K562 (cell line): ENCODE measurements around the gene GZMM. TPM values are rescaled to one million over a fixed set of nuclear protein-coding genes. Genes with fewer than 3 reads are reported as not detected.

Experiments used
- ELK3 ChIP-seq: fragments of 450-650 bp; formaldehyde crosslinking; IDR thresholded peaks from 2 replicates; pipeline ENCODE4 v1.4.0; 2020; ENCODE audit warnings: mild to moderate bottlenecking
- HMG20B ChIP-seq: fragments of 250-450 bp; sonication (Bioruptor Pico); IDR thresholded peaks from 2 replicates; pipeline ENCODE4 v1.5.0; 2021; ENCODE audit warnings: mild to moderate bottlenecking
- HSF4 ChIP-seq: fragments of 250-450 bp; sonication (Bioruptor Pico); IDR thresholded peaks from 2 replicates; pipeline ENCODE4 v2.1.2; 2022; ENCODE audit warnings: mild to moderate bottlenecking, moderate library complexity, borderline replicate concordance
- L3MBTL2 ChIP-seq: fragments of 450-650 bp; IDR thresholded peaks from 2 replicates; pipeline ENCODE4 v1.6.1; 2016; ENCODE audit warnings: mild to moderate bottlenecking, moderate library complexity
- LARP7 ChIP-seq: fragments of 450-650 bp; IDR thresholded peaks from 2 replicates; pipeline ENCODE4 v1.6.1; 2016
- MEF2A ChIP-seq: IDR thresholded peaks from 2 replicates; pipeline ENCODE4 v1.6.1; 2011; ENCODE audit warnings: low read depth, mild to moderate bottlenecking, low read length, moderate library complexity; ENCODE audit not compliant: control insufficient read depth
- NFE2L1 ChIP-seq: fragments of 450-650 bp; IDR thresholded peaks from 2 replicates; pipeline ENCODE4 v1.6.1; 2016; ENCODE audit warnings: missing genetic modification characterization, low read depth, mild to moderate bottlenecking, missing compliant biosample characterization, moderate library complexity, borderline replicate concordance
- NFYB ChIP-seq: IDR thresholded peaks from 2 replicates; pipeline ENCODE4 v1.6.1; 2011; ENCODE audit warnings: mild to moderate bottlenecking, moderate library complexity; ENCODE audit not compliant: insufficient read length; ENCODE audit errors: extremely low read depth
- PHB2 ChIP-seq: fragments of 450-650 bp; IDR thresholded peaks from 2 replicates; pipeline ENCODE4 v1.6.1; 2017; ENCODE audit warnings: low read depth
- RBM17 ChIP-seq: fragments of 200-400 bp; formaldehyde crosslinking; IDR thresholded peaks from 2 replicates; pipeline ENCODE4 v1.6.1; 2017; ENCODE audit warnings: low read depth, mild to moderate bottlenecking, low read length, borderline replicate concordance
- ZNF253 ChIP-seq: fragments of 250-450 bp; sonication (Bioruptor Pico); conservative IDR thresholded peaks from 2 replicates; pipeline ENCODE4 v1.6.1; 2021; ENCODE audit warnings: mild to moderate bottlenecking
- ZNF282 ChIP-seq: sonication (generic); formaldehyde crosslinking; IDR thresholded peaks from 2 replicates; pipeline ENCODE4 v1.8.1; 2023; ENCODE audit warnings: missing genetic modification reagents
- ZNF398 ChIP-seq: fragments of 250-450 bp; sonication (Bioruptor Pico); IDR thresholded peaks from 2 replicates; pipeline ENCODE4 v1.8.0; 2021; ENCODE audit warnings: moderate library complexity, mild to moderate bottlenecking, inconsistent platforms
- ZNF639 ChIP-seq, 2 experiments: fragments of 200-800 bp in 1 of 2; sonication (Bioruptor generic) in 1 of 2; sonication (generic) in 1 of 2; formaldehyde crosslinking in 1 of 2; IDR thresholded peaks in 1 of 2; conservative IDR thresholded peaks in 1 of 2; 2 replicates each; pipeline versions ENCODE4 v1.5.0 to v1.6.1; 2016 to 2020; ENCODE audit warnings: missing compliant biosample characterization in 1 of 2, missing genetic modification characterization in 1 of 2, missing genetic modification reagents in 1 of 2
- polyA plus RNA-seq, 8 experiments: library from polyadenylated mRNA; depleted of rRNA in 4 of 8; stranded (reverse) in 5 of 8; unstranded in 3 of 8; fragments of >200 nt; fragmentation: Nextera tagmentation in 2 of 8; fragmentation: Illumina TruSeq in 1 of 8; extraction: Ambion mirVana in 2 of 8; extraction: Trizol in 1 of 8; gene quantifications; 2 replicates each; pipeline versions ENCODE4 v1.2.1 to v1.2.3, GENCODE V29; 2011 to 2014; ENCODE audit warnings: inconsistent platforms in 1 of 8, missing spikeins in 1 of 8
- total RNA-seq, 7 experiments: library from RNA; depleted of rRNA in 6 of 7; stranded (reverse); fragments of >200 nt in 6 of 7; fragmentation: Illumina TruSeq in 2 of 7; extraction: Trizol in 2 of 7; gene quantifications; 2 replicates each; pipeline versions ENCODE4 v1.2.1 to v1.2.3, GENCODE V29; 2011 to 2021; ENCODE audit warnings: low replicate concordance in 1 of 7
- TF ChIP-seq, protein P1 (sequence below): fragments of 200-800 bp; sonication (Bioruptor generic); IDR thresholded peaks from 2 replicates; pipeline ENCODE4 v1.6.1; 2016; ENCODE audit warnings: missing genetic modification characterization, missing compliant biosample characterization

The GZMM gene
- total and polyA plus RNA-seq, 9 of the 15 experiments (the other 6 are each of a cell fraction or from before 2014, with no cell fraction given): 0.08 to 2.6 (median 0.70) TPM; not detected in 2

DNA sequence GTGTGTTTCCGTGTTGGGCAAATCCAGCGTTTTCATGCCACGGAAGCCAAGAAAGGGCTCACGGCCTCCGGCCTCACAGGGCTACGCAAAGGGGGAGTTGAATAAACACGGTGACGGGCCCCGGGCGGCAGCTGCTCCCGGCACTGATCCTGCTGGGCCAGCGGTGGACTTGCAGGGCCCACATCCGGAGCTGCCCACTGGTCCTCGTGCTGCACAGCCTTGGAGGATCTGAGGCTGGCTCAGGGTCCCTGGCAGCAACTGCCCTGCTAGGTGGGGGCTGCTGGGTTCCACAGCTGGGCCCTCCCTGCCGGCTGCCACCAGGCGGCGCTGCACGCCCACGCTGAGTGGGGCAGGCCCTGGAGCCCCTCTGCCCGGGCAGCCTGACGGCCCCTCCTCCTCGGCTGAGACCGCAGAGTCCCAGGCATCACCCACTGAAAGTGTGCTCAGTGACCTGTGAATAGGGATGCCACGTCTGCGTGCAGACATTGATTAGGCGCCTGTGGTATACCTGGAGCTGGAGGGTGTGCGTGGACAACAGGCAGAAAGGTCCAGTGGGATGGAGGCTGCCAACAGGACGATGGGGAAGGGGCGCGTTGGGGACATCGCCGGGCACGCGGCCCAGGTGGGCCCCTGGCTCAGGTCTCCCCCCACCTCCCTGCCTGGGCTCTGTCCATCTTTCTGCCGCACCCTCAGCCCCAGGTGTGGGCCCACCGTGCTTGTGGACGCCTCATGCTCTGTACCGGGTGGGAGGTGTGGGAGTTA is 40.6 kb downstream of the GZMM start (continued):
- TF ChIP-seq RBM17: no peak
- no peak for TF ChIP-seq ZNF253
- TF ChIP-seq L3MBTL2: 0 out of 2 replicates have a peak, but pooled peaks have one; percentile 19
- TF ChIP-seq HMG20B (CRISPR knock-in tag): no peak
- TF ChIP-seq NFE2L1: no peak
- TF ChIP-seq HSF4 (CRISPR knock-in tag): no peak
- TF ChIP-seq NFYB: no peak
- TF ChIP-seq MEF2A: no peak
- no peak for TF ChIP-seq ZNF398 (CRISPR knock-in tag)
- no peak for TF ChIP-seq ZNF639 (CRISPR knock-in tag; conservative IDR thresholded peaks at IDR 0.05 in 1 of 2, IDR thresholded peaks at IDR 0.05 in 1 of 2)
- TF ChIP-seq, protein P1, sequence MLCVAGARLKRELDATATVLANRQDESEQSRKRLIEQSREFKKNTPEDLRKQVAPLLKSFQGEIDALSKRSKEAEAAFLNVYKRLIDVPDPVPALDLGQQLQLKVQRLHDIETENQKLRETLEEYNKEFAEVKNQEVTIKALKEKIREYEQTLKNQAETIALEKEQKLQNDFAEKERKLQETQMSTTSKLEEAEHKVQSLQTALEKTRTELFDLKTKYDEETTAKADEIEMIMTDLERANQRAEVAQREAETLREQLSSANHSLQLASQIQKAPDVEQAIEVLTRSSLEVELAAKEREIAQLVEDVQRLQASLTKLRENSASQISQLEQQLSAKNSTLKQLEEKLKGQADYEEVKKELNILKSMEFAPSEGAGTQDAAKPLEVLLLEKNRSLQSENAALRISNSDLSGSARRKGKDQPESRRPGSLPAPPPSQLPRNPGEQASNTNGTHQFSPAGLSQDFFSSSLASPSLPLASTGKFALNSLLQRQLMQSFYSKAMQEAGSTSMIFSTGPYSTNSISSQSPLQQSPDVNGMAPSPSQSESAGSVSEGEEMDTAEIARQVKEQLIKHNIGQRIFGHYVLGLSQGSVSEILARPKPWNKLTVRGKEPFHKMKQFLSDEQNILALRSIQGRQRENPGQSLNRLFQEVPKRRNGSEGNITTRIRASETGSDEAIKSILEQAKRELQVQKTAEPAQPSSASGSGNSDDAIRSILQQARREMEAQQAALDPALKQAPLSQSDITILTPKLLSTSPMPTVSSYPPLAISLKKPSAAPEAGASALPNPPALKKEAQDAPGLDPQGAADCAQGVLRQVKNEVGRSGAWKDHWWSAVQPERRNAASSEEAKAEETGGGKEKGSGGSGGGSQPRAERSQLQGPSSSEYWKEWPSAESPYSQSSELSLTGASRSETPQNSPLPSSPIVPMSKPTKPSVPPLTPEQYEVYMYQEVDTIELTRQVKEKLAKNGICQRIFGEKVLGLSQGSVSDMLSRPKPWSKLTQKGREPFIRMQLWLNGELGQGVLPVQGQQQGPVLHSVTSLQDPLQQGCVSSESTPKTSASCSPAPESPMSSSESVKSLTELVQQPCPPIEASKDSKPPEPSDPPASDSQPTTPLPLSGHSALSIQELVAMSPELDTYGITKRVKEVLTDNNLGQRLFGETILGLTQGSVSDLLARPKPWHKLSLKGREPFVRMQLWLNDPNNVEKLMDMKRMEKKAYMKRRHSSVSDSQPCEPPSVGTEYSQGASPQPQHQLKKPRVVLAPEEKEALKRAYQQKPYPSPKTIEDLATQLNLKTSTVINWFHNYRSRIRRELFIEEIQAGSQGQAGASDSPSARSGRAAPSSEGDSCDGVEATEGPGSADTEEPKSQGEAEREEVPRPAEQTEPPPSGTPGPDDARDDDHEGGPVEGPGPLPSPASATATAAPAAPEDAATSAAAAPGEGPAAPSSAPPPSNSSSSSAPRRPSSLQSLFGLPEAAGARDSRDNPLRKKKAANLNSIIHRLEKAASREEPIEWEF: no peak
- no peak for TF ChIP-seq PHB2
- no peak for TF ChIP-seq LARP7
- no peak for TF ChIP-seq ELK3 (CRISPR knock-in tag)
- no peak for TF ChIP-seq ZNF282 (CRISPR knock-in tag)
